Measurements from ENCODE around the gene EPG5.

- TF ChIP-seq NBN (IDR thresholded peaks at IDR 0.05) (no peak), ATF3 (IDR thresholded peaks at IDR 0.05; ENCODE audit: borderline replicate concordance, extremely low read depth, low read depth, low read length) (no peak), CREB1 (IDR thresholded peaks at IDR 0.05; ENCODE audit: low read depth) (no peak), TAF1 (IDR thresholded peaks at IDR 0.05; ENCODE audit: borderline replicate concordance, low read depth, low read length) (no peak), DPF2 (IDR thresholded peaks at IDR 0.05) (no peak)
Observed at GRCh38 chr18:45825258-45826044, 141.7 kb downstream of the EPG5 start, which contains the start of gene SIGLEC15.
